ENCODE measurements around the gene EIF4G1. TPM values are rescaled to one million over a fixed set of nuclear protein-coding genes. Genes with fewer than 3 reads are reported as not detected.
A peak's percentile ranks its signal among the peaks of the same experiment; 100 is the strongest.

Gene EIF4G1
- polyA plus RNA-seq, 4 donors = 142 to 203 (median 171) TPM

DNA sequence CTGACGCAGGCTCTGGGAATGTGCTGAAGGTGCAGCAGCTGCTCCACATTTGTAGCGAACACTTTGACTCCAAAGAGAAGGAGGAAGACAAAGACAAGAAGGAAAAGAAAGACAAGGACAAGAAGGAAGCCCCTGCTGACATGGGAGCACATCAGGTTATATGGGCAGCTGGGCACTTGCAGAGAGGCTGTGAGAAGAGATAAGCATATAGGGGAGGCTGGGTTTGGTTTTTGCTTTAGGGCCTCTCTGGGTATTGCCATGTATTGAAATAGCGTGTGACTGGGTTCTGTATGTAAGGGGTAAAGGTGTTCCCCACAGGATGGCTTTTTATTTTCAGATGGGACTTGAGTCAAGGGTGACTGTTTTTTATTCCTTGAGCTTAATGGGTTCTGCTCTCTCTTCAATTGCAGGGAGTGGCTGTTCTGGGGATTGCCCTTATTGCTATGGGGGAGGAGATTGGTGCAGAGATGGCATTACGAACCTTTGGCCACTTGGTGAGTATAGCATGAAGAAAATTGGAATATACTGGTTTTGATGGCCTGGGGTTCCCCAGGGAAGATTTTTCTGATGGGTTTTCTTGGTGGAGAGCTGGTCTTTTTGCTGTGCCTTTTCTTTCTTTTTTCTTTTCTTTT lies 7.9 kb upstream of the EIF4G1 start:
- DNase-seq (ENCODE audit: low read depth in 4 of 4, low spot score in 3 of 4) = no peak

DNA sequence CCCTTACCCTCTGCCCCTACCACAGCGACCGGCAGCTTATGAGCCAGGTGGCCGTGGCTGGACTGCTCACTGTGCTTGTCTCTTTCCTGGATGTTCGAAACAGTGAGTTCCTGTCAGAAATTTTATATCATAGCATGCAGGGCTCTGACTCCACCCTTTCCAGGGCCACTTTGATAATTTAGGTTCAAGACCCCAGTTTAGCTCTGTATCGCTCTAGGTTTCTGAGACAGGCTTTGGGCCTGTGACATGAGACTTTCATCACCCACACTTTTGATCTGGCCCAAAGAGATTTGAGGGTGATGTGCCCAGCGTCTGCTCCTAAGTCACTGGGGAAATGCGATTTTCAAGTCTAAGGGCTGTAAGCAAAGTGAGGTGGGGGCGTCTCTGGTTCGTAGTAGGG lies 6.5 kb upstream of the EIF4G1 start:
- DNase-seq (ENCODE audit: low read depth in 4 of 4, low spot score in 3 of 4) = no peak

DNA sequence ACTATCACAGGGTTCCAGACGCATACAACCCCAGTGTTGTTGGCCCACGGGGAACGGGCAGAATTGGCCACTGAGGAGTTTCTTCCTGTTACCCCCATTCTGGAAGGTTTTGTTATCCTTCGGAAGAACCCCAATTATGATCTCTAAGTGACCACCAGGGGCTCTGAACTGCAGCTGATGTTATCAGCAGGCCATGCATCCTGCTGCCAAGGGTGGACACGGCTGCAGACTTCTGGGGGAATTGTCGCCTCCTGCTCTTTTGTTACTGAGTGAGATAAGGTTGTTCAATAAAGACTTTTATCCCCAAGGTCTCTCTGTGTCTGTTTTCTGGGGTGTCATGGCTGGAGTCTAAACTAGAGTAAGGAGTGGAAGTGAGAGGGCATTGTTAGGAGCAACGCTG lies 5.7 kb upstream of the EIF4G1 start:
- no peak for DNase-seq (ENCODE audit: low read depth in 4 of 4, low spot score in 3 of 4)

DNA sequence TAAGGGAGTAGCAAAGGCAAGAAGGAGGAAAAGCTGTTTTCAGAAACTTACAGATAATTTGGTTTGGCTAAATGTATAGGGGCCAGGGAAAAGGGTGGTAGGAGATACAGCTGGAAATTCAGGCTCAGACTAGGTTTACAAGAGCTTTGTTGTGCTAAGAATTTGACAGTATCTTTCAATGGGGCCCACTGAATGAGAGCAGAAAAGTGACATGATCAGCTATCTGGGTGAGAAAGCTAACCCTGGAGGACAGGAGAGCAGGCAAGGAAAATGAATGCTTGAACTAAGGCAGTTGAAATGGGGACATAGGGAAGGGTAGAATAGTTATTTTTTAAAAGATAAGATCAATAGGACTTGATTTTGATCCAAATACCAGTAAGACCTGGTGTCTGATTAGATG lies 2.8 kb upstream of the EIF4G1 start:
- DNase-seq (ENCODE audit: low read depth in 4 of 4, low spot score in 3 of 4) = no peak

DNA sequence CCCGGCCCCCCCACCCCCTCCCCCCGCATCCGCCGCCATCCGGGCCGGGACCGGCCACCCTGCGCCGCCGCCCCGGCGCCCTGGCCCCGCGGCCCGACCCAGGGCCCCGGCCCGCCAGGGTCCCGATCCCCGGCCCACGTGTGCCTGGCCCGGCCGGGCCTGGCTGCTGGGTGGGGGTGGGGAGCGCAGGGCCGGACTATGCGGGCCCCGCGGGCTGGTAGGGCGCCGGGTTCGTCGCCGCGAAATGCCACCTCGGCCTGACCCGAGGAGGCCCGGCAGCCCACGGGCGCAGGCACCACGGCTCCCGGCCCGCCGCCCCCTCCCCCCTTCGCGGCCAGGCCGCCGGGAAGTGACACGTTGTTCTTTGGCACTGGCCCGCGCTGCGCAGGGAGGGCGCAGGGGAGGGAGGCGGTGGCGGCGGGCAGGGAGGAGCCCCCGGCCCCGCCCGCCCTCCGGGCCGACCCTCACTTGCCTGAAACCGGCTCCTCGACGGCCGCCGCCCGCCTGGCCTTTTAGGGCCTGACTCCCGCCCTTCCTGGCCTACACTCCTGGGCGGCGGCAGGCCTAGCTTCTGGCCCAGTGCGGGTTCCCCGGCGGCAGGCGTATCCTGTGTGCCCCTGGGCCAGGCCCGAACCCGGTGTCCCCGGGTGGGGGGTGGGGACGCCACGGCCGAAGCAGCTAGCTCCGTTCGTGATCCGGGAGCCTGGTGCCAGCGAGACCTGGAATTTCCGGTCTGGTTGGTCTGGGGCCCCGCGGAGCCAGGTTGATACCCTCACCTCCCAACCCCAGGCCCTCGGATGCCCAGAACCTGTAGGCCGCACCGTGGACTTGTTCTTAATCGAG lies 515 bp downstream of the EIF4G1 start:
- DNase-seq (ENCODE audit: low read depth in 4 of 4, low spot score in 3 of 4) = peak in 1 of 4 donors; percentile 32

DNA sequence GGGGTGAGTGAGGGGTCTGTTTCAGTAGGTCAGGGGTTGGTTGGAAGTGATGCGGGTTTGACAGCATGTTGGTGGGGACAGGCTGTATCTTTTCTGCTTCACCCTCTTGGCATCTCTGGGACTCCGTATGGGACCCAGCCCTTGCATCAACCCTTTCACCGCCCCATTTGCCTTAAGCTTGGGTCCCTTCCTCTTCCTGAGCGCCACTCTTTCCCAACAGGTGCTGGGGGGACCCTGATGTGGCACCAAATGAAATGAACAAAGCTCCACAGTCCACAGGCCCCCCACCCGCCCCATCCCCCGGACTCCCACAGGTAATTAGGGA lies 1.1 kb downstream of the EIF4G1 start:
- DNase-seq (ENCODE audit: low read depth in 4 of 4, low spot score in 3 of 4) = no peak

DNA sequence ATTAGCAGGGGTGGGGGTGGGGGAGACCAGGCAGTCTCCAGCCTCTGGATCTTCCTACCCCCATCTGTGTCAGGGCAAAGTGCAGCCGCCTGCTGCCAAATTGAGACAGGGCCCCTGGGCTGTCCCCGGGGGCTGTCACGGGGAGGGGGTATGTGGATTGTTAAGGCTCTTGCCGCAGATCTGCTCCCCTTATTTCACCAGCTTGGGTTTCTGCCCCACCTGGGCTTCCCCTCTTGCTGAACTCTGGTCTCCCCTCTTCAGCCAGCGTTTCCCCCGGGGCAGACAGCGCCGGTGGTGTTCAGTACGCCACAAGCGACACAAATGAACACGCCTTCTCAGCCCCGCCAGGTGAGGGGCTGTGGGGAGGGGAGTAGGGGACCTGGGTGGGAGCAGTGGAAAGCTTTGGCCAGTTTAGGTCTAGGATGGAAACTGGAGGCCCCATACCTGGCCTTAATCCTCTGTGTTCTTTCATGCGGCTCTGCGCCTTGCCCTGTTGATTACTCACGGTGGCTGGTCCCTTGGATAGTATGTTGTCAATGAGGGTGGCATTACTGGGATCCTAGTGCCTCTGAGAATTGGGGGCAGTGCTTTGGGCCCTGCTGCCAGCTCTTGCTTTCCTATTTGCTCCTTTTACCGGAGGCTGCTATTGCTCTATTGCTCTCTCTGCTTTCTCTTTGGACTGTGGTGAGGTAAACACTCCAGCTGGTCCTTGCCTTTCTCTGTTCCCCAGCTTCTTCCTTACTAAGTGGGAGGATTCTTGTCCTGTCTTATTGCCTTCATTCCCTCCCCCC lies 1.7 kb downstream of the EIF4G1 start:
- no peak for DNase-seq (ENCODE audit: low read depth in 4 of 4, low spot score in 3 of 4)

DNA sequence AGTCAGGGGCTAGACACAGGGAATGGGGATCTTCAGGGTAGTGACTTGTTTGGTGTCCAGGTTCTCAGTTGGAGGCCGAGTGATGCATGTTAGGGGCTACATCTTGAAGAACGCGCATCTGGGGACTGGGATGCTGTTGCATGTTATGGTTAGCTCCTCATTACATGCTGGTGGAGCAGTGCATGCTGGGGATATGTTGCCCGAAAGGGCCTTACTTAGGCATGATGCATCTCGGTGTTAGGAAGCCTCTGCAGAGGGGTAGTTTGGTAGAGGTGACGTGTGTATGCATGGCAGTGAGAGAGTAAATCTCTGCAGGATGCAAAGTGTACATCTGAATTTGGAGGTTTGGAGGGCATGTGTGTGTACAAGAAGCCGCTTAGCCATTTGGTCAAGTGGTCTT lies 2.4 kb downstream of the EIF4G1 start:
- DNase-seq (ENCODE audit: low read depth in 4 of 4, low spot score in 3 of 4) = no peak

DNA sequence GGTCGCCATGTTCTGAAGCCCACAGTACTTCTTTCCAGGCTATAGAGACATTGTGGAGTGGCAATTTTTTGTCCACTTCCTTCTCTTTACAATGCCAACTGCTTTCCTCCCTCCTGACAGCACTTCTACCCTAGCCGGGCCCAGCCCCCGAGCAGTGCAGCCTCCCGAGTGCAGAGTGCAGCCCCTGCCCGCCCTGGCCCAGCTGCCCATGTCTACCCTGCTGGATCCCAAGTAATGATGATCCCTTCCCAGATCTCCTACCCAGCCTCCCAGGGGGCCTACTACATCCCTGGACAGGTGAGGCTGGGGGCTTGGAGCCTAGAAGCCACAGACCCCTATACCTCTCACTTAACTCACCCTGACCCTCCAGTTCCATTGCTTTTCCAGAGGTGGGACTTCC lies 2.8 kb downstream of the EIF4G1 start:
- no peak for DNase-seq (ENCODE audit: low read depth in 4 of 4, low spot score in 3 of 4)

DNA sequence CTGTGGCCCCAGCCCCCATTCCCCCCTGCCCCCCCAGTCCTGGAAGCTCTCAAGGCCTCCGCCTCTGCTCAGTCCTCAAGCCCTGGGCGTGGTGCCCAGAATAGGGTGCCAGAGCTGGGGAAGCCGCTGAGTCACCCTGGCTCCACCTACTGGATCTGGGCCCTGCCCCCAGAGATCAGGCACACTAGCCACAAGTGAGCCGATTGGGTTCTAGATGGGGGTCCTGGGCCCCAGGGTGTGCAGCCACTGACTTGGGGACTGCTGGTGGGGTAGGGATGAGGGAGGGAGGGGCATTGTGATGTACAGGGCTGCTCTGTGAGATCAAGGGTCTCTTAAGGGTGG lies 5.7 kb downstream of the EIF4G1 start:
- DNase-seq (ENCODE audit: low read depth in 4 of 4, low spot score in 3 of 4) = no peak

DNA sequence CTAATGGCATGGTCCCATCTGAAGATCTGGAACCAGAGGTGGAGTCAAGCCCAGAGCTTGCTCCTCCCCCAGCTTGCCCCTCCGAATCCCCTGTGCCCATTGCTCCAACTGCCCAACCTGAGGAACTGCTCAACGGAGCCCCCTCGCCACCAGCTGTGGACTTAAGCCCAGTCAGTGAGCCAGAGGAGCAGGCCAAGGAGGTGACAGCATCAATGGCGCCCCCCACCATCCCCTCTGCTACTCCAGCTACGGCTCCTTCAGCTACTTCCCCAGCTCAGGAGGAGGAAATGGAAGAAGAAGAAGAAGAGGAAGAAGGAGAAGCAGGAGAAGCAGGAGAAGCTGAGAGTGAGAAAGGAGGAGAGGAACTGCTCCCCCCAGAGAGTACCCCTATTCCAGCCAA lies 7.3 kb downstream of the EIF4G1 start:
- no peak for DNase-seq (ENCODE audit: low read depth in 4 of 4, low spot score in 3 of 4)

DNA sequence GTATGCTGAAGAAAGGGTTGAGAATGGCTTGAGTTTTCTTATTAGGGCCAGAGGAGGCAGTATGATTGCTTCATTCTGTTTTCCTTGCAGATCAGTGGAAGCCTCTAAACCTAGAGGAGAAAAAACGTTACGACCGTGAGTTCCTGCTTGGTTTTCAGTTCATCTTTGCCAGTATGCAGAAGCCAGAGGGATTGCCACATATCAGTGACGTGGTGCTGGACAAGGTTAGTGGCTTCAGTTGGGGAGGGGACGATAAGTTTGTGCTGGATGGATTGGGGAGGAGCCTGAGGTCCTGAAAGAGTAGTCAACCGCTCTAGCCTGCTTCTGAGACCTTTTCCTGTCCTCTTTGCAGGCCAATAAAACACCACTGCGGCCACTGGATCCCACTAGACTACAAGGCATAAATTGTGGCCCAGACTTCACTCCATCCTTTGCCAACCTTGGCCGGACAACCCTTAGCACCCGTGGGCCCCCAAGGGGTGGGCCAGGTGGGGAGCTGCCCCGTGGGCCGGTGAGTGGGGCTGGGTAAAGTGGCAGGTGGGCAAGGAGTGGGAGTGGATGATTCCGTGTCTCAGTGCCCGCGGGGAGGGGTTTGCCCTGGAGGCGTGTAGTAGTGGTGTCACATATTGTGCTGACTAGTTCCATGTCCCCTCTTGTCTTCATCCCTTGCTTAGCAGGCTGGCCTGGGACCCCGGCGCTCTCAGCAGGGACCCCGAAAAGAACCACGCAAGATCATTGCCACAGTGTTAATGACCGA lies 8.5 kb downstream of the EIF4G1 start:
- no peak for DNase-seq (ENCODE audit: low read depth in 4 of 4, low spot score in 3 of 4)

DNA sequence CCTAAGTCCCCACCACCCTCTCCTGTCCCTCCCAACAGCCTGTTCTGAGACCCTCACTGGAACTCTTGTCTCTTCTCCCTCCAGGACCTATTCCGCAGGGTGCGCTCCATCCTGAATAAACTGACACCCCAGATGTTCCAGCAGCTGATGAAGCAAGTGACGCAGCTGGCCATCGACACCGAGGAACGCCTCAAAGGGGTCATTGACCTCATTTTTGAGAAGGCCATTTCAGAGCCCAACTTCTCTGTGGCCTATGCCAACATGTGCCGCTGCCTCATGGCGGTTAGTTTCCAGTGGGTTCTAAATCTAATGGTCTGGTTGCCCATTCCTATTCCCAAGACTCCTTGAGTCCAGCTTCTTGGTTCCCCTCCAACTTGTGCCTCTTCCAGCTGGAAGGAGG lies 9.3 kb downstream of the EIF4G1 start:
- DNase-seq (ENCODE audit: low read depth in 4 of 4, low spot score in 3 of 4) = no peak

DNA sequence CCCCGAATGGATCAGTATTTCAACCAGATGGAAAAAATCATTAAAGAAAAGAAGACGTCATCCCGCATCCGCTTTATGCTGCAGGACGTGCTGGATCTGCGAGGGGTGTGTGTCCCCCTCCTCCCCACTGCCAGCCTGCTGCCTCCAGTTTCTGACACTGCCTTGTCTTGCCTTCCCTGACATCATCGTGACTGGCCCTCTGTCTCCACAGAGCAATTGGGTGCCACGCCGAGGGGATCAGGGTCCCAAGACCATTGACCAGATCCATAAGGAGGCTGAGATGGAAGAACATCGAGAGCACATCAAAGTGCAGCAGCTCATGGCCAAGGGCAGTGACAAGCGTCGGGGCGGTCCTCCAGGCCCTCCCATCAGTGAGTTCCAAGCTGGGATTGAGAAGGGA lies 10.9 kb downstream of the EIF4G1 start:
- DNase-seq (ENCODE audit: low read depth in 4 of 4, low spot score in 3 of 4) = no peak

DNA sequence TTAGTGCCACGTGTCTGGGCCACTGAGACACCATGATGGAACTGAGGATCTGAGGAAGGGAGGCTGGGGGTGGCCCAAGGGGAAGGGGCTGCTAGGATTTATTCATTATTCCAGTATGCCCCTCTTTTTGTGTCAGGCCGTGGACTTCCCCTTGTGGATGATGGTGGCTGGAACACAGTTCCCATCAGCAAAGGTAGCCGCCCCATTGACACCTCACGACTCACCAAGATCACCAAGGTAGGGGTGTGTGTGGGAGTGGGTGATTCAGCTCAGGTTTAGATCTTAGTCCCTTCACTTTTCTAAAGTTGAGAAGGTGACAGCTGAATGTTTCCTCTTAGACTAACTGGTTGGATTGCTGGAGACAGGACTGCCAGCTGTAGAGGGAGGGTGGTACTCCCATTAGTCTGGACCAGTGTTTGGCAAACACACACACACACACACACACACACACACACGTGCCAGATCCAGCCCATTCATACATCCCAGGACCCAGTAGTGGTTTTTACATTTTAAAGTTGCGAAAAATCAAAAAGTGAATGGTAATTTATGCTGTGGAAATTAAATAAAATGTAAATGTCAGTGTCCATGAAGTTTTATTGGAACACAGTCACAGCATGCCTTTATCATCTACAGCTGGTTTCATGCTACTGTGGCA lies 11.4 kb downstream of the EIF4G1 start:
- no peak for DNase-seq (ENCODE audit: low read depth in 4 of 4, low spot score in 3 of 4)

DNA sequence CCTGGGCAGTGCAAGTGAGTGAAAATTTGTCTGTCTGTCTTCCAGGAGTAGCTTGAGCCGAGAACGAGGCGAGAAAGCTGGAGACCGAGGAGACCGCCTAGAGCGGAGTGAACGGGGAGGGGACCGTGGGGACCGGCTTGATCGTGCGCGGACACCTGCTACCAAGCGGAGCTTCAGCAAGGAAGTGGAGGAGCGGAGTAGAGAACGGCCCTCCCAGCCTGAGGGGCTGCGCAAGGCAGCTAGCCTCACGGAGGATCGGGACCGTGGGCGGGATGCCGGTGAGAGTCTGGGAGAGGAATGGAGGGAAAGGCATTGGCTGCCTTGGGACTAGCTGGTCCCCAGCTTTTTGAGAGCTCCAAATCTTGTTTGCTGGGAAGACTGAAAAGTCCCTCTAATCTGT lies 12.8 kb downstream of the EIF4G1 start:
- no peak for DNase-seq (ENCODE audit: low read depth in 4 of 4, low spot score in 3 of 4)

DNA sequence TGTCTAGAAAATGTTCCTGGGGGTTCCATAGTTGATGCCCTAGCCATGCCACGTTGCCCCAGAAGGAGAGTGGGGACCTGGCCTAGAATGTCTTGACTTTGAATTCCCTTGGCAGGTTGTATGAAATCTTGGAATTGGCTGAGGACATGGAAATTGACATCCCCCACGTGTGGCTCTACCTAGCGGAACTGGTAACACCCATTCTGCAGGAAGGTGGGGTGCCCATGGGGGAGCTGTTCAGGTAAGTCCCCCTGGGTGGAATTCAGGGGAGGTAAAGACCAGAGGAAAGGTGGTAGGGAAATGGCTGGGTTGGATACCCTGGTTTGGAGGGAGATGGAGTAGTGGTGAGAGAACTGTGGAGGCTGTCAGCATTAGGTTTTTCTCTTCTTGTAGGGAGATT lies 14.1 kb downstream of the EIF4G1 start:
- DNase-seq (ENCODE audit: low read depth in 4 of 4, low spot score in 3 of 4) = no peak

DNA sequence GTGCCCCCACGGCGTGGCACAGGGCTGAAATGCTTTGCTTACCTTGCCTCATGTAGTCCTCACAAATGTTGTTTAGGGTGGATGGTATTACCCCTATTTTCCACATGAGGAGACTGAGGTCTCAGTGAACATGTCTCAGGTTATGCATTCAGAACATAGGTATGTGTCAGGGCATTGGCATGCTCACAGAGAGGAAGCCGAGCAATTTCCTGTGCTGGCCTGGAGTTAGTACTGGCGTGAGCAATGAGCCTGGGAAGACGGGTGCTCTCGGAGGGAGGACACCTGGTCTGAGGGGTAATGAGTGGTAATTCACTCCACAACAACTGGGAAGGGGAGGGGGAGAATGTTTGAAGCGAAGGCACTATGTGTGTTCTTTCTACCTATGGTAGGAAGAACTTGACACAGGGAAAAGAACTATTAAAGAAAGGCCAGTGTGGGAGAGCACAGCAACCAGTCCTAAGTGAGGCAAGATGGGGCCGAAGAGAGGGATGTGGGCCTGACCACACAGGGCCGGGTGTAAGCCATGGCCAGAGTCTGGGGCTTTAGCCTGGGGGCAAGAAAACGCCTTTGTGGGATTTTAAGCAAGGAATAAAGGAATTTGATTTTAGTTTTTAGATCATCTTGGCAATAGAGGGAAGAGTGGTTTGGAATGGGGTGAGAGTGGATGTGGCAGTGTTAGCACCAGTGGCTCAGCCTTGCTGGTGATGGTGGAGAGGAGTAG lies 18.1 kb downstream of the EIF4G1 start:
- no peak for DNase-seq (ENCODE audit: low read depth in 4 of 4, low spot score in 3 of 4)

DNA sequence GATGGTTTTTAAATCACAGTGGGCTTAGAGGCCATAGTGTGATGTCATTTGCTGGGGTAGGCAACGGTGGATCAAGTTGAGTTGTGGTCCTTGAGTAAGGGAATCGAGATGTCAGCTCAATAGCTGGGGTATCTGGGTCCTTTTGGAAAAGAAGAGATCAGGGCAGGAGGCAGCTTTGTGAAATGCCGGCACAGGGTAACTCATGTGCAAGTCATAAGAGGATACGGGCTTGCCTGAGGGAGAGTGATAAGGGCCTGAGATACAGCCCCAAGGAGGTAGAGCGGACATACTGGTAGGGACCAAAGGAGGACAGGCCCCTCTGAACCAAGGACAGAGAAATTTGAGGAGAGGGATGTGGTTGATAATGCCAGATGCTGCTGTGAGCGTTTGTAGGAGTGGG lies 18.8 kb downstream of the EIF4G1 start:
- no peak for DNase-seq (ENCODE audit: low read depth in 4 of 4, low spot score in 3 of 4)

DNA sequence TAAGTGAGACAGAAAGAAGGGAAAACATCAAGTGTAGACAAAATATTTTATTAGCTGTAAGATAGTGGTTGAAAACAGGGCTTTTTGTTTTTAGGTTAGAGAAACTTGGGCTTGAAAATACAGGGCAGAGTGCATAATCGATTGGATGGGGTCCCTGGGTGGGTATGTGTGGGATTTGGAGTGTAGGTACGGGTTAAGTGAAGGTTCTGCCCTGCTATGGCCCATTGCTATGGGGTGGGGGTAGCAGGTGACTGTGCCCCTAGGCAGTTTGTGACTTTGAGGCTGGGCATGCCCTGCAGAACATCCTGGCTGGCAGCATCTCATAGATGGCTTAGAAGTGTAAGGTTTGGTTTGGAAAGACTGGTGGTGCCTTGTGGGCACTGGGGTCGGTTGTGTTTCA lies 19.3 kb downstream of the EIF4G1 start:
- no peak for DNase-seq (ENCODE audit: low read depth in 4 of 4, low spot score in 3 of 4)
